DOHH2 (cell line): ENCODE data around the gene ATP6V0B.

ENCODE experiments used
- H3F3A ChIP-seq: fragments of 200-600 bp; sonication (generic), shearing (Covaris generic); 2 replicates; pipeline ENCODE4 v1.6.0; 2016; ENCODE audit warnings: antibody characterized with exemption, mild to moderate bottlenecking; ENCODE audit not compliant: control insufficient read depth, insufficient read depth
- H3K27ac ChIP-seq: fragments of 200-600 bp; sonication (generic); 2 replicates; pipeline ENCODE4 v1.5.1; 2014; ENCODE audit warnings: low read depth, mild to moderate bottlenecking, low read length, moderate library complexity
- H3K27me3 ChIP-seq: fragments of 200-600 bp; sonication (generic); 2 replicates; pipeline ENCODE4 v1.6.1; 2014; ENCODE audit warnings: mild to moderate bottlenecking, low read length, mixed read lengths; ENCODE audit not compliant: control insufficient read depth
- H3K36me3 ChIP-seq: fragments of 200-600 bp; sonication (generic); 2 replicates; pipeline ENCODE4 v1.6.1; 2014; ENCODE audit warnings: mild to moderate bottlenecking, low read length, moderate library complexity, mixed read lengths; ENCODE audit not compliant: control insufficient read depth
- H3K4me1 ChIP-seq: fragments of 200-600 bp; sonication (generic); 2 replicates; pipeline ENCODE4 v1.6.1; 2014; ENCODE audit warnings: mild to moderate bottlenecking, low read length, mixed read lengths; ENCODE audit not compliant: control insufficient read depth
- H3K4me2 ChIP-seq: fragments of 200-600 bp; sonication (generic); 2 replicates; pipeline ENCODE4 v1.6.0; 2014; ENCODE audit warnings: mild to moderate bottlenecking, low read length, moderate library complexity
- H3K4me3 ChIP-seq: fragments of 200-600 bp; sonication (generic); 2 replicates; pipeline ENCODE4 v1.5.1; 2014; ENCODE audit warnings: mild to moderate bottlenecking, low read length, mixed read lengths
- H3K79me2 ChIP-seq: fragments of 200-600 bp; sonication (generic); 2 replicates; pipeline ENCODE4 v1.6.1; 2014; ENCODE audit warnings: mild to moderate bottlenecking, low read length, mixed read lengths; ENCODE audit not compliant: control insufficient read depth
- H3K9me2 ChIP-seq: fragments of 200-600 bp; sonication (generic); replicated peaks from 2 replicates; pipeline ENCODE4 v1.6.1; 2014; ENCODE audit warnings: mild to moderate bottlenecking, low read length, mixed read lengths; ENCODE audit not compliant: control insufficient read depth
- H3K9me3 ChIP-seq: fragments of 200-600 bp; sonication (generic); 2 replicates; pipeline ENCODE4 v1.6.1; 2014; ENCODE audit warnings: antibody characterized with exemption, low read length, mixed read lengths; ENCODE audit not compliant: control insufficient read depth, insufficient read depth
- H4K20me1 ChIP-seq: fragments of 200-600 bp; sonication (generic); 2 replicates; pipeline ENCODE4 v1.6.0; 2014; ENCODE audit warnings: low read depth, mild to moderate bottlenecking, antibody characterized with exemption, low read length, moderate library complexity; ENCODE audit not compliant: control insufficient read depth, insufficient read depth
- CTCF ChIP-seq: fragments of 200-600 bp; sonication (generic); IDR thresholded peaks from one replicate; pipeline ENCODE4 v1.5.1; 2014; ENCODE audit warnings: antibody characterized with exemption, mild to moderate bottlenecking, low read depth, low read length; ENCODE audit not compliant: poor library complexity, severe bottlenecking
- EZH2phosphoT487 ChIP-seq: fragments of 200-600 bp; sonication (generic); IDR thresholded peaks from 2 replicates; pipeline ENCODE4 v1.6.1; 2017; ENCODE audit warnings: borderline replicate concordance, mild to moderate bottlenecking, antibody characterized with exemption, low read length, moderate library complexity, mixed read lengths

Gene ATP6V0B

GRCh38 chr1:43996733-43997115 is 22.0 kb downstream of the ATP6V0B start:
- Histone ChIP-seq H3K27me3 (no peaks in the 10 kb centered on the region), H3F3A (0 out of 2 replicates have a peak, but pooled peaks cover 2% of the 10 kb centered on the region), H3K9me3 (no peaks in the 10 kb centered on the region), H3K4me1 (peaks cover 34% of the 10 kb centered on the region), H4K20me1 (no peaks in the 10 kb centered on the region), H3K4me3 (no peak overlapping the region), H3K27ac (no peak overlapping the region), H3K4me2 (no peak overlapping the region), H3K79me2 (no peaks in the 10 kb centered on the region), H3K9me2 (no peaks in the 10 kb centered on the region), H3K36me3 (no peaks in the 10 kb centered on the region)
- TF ChIP-seq EZH2phosphoT487 (no peak), CTCF (no peak)

GRCh38 chr1:43997295-43997999 is 22.7 kb downstream of the ATP6V0B start:
- Histone ChIP-seq H3K27me3 (no peaks in the 10 kb centered on the region), H3K27ac (no peak overlapping the region), H3K9me2 (no peaks in the 10 kb centered on the region), H3K4me2 (no peak overlapping the region), H3F3A (0 out of 2 replicates have a peak, but pooled peaks cover 2% of the 10 kb centered on the region), H3K4me3 (no peak overlapping the region), H3K36me3 (no peaks in the 10 kb centered on the region), H3K9me3 (no peaks in the 10 kb centered on the region), H3K4me1 (peaks cover 28% of the 10 kb centered on the region), H3K79me2 (no peaks in the 10 kb centered on the region), H4K20me1 (no peaks in the 10 kb centered on the region)
- TF ChIP-seq CTCF (no peak), EZH2phosphoT487 (no peak)

GRCh38 chr1:43998000-43998378 is 23.2 kb downstream of the ATP6V0B start:
- TF ChIP-seq CTCF (no peak), EZH2phosphoT487 (no peak)
- Histone ChIP-seq H3K27me3 (no peaks in the 10 kb centered on the region), H3K9me2 (no peaks in the 10 kb centered on the region)

More at GRCh38 chr1:43998000-43998378, 23.2 kb downstream of the ATP6V0B start:
- Histone ChIP-seq H3K4me2 (no peak overlapping the region), H3K4me1 (peaks cover 22% of the 10 kb centered on the region), H3K4me3 (no peak overlapping the region), H3K9me3 (no peaks in the 10 kb centered on the region), H3K36me3 (no peaks in the 10 kb centered on the region), H3K27ac (no peak overlapping the region), H3K79me2 (no peaks in the 10 kb centered on the region), H4K20me1 (no peaks in the 10 kb centered on the region), H3F3A (0 out of 2 replicates have a peak, but pooled peaks cover 2% of the 10 kb centered on the region)
